Cardiac muscle cell (in vitro differentiated cells and primary cell): ENCODE measurements around the gene PNPLA7. TPM values are rescaled to one million over a fixed set of nuclear protein-coding genes. Genes with fewer than 3 reads are reported as not detected.

ENCODE experiments used
- DNase-seq, 2 donors: peaks; one replicate each; pipeline versions ENCODE4 v3.0.0 to v3.0.0-alpha.2; 2010 to 2017; ENCODE audit warnings: low read depth in 1 of 2, low spot score in 1 of 2
- H3K27ac ChIP-seq: fragments of 200-600 bp; sonication (generic); 2 replicates; pipeline ENCODE4 v1.5.1; 2016
- H3K27me3 ChIP-seq: fragments of 200-600 bp; sonication (generic); 2 replicates; pipeline ENCODE4 v1.6.0; 2016; ENCODE audit warnings: control low read depth
- H3K36me3 ChIP-seq: fragments of 200-600 bp; sonication (generic); 2 replicates; pipeline ENCODE4 v1.5.1; 2016; ENCODE audit warnings: control low read depth
- H3K4me1 ChIP-seq: fragments of 200-600 bp; sonication (generic); 2 replicates; pipeline ENCODE4 v1.8.1; 2017; ENCODE audit warnings: low read depth, mild to moderate bottlenecking, mixed run types
- H3K4me3 ChIP-seq: fragments of 200-600 bp; sonication (generic); 2 replicates; pipeline ENCODE4 v1.5.1; 2016; ENCODE audit warnings: mild to moderate bottlenecking
- H3K9me3 ChIP-seq: fragments of 200-600 bp; sonication (generic); 2 replicates; pipeline ENCODE4 v1.5.1; 2017; ENCODE audit warnings: low read depth, mild to moderate bottlenecking, control low read depth
- CTCF ChIP-seq: IDR thresholded peaks from 2 replicates; pipeline ENCODE4 v1.5.1; 2012; ENCODE audit warnings: low read depth, mild to moderate bottlenecking, low read length
- polyA plus RNA-seq: library from polyadenylated mRNA; unstranded; fragments of >200 nt; fragmentation: Nextera tagmentation; extraction: Ambion mirVana; gene quantifications from 2 replicates; pipeline ENCODE4 v1.2.1, GENCODE V29; 2016
- total RNA-seq: library from RNA; depleted of rRNA; stranded (reverse); fragments of >200 nt; gene quantifications from 2 replicates; pipeline ENCODE4 v1.2.3, GENCODE V29; 2016

PNPLA7 gene
- total and polyA plus RNA-seq, 2 experiments from 2014 or later: 1.4 to 3.6 TPM

- peaks cover 27% of the 10 kb centered on the region for H3K4me1 ChIP-seq
- H3K9me3 ChIP-seq: no peaks in the 10 kb centered on the region
- peaks cover 2% of the 10 kb centered on the region for H3K36me3 ChIP-seq
- no peak overlapping the region for H3K27ac ChIP-seq
- H3K27me3 ChIP-seq: no peaks in the 10 kb centered on the region
- TF ChIP-seq CTCF: no peak
- H3K4me3 ChIP-seq: no peak overlapping the region
- no peak for DNase-seq
Measured at GRCh38 chr9:137580209-137580953, 30.2 kb upstream of the PNPLA7 start.

GRCh38 chr9:137579259-137579604 lies 29.0 kb upstream of the PNPLA7 start:
- Histone ChIP-seq H3K27me3 (no peaks in the 10 kb centered on the region), H3K27ac (no peak overlapping the region), H3K4me1 (peaks cover 29% of the 10 kb centered on the region), H3K36me3 (no peaks in the 10 kb centered on the region), H3K4me3 (peak overlapping the region; percentile 81), H3K9me3 (no peaks in the 10 kb centered on the region)
- no peak for DNase-seq
- TF ChIP-seq CTCF: no peak

- no peaks in the 10 kb centered on the region for H3K36me3 ChIP-seq
- H3K27me3 ChIP-seq: no peaks in the 10 kb centered on the region
- H3K4me1 ChIP-seq: peaks cover 29% of the 10 kb centered on the region
- H3K27ac ChIP-seq: peak within 1 kb of the TSS; percentile 84
- peak; percentile 91 for TF ChIP-seq CTCF
- DNase-seq: peak; percentile 95 to 97
- H3K9me3 ChIP-seq: no peaks in the 10 kb centered on the region
- H3K4me3 ChIP-seq: peak within 1 kb of the TSS; percentile 81
Measured at GRCh38 chr9:137578518-137579258, 28.5 kb upstream of the PNPLA7 start, which contains the start of gene DPH7. Gene DPH7, minus strand, starts transcription at chr9:137578925. Its CDS starts 148 bp downstream, at chr9:137578777.

GRCh38 chr9:137575716-137576411 lies 25.7 kb upstream of the PNPLA7 start:
- Histone ChIP-seq H3K27ac (peak overlapping the region; percentile 85), H3K4me3 (no peak overlapping the region), H3K4me1 (peaks cover 29% of the 10 kb centered on the region), H3K9me3 (no peaks in the 10 kb centered on the region), H3K27me3 (no peaks in the 10 kb centered on the region), H3K36me3 (peaks cover 12% of the 10 kb centered on the region)
- DNase-seq: peak in 1 of 2 donors; percentile 46
- TF ChIP-seq CTCF: no peak

GRCh38 chr9:137575364-137575715 lies 25.1 kb upstream of the PNPLA7 start:
- TF ChIP-seq CTCF: no peak
- no peaks in the 10 kb centered on the region for H3K27me3 ChIP-seq
- no peak overlapping the region for H3K4me3 ChIP-seq
- no peak for DNase-seq
- peaks cover 12% of the 10 kb centered on the region for H3K36me3 ChIP-seq
- H3K9me3 ChIP-seq: no peaks in the 10 kb centered on the region
- peaks cover 29% of the 10 kb centered on the region for H3K4me1 ChIP-seq
- H3K27ac ChIP-seq: peak overlapping the region; percentile 85
